Measurements from ENCODE around the gene TUFM. TPM values are rescaled to one million over a fixed set of nuclear protein-coding genes. Genes with fewer than 3 reads are reported as not detected.
"Not testable (repeated sequence)": the region's sequence is repeated elsewhere in the genome, so short reads cannot be mapped to it uniquely, and the experiment has no call there.

TUFM gene
- total RNA-seq, 1 donor from 2014 or later, result 74.0 TPM

- H3F3A ChIP-seq (ENCODE audit: low read depth), result no peaks in the 10 kb centered on the region
- H3K27ac ChIP-seq, result no peak overlapping the region
- H2AFZ ChIP-seq (replicated peaks), result no peak overlapping the region
- TF ChIP-seq EZH2 (IDR thresholded peaks at IDR 0.05) (no peak), EZH2phosphoT487 (IDR thresholded peaks at IDR 0.05) (no peak), CTCF (IDR thresholded peaks at IDR 0.05) (no peak)
- H3K4me3 ChIP-seq, result no peak overlapping the region
- no peak overlapping the region for H3K4me2 ChIP-seq
- H3K9me3 Mint-ChIP-seq, result no peaks in the 10 kb centered on the region
- no peak overlapping the region for H3K4me3 Mint-ChIP-seq
- H3K9ac ChIP-seq, result no peak overlapping the region
- H3K27me3 Mint-ChIP-seq (ENCODE audit: insufficient read depth, low read depth), result no peaks in the 10 kb centered on the region
- H3K9me3 ChIP-seq (ENCODE audit: low read depth), result no peaks in the 10 kb centered on the region
- H3K36me3 Mint-ChIP-seq, result peaks cover 2% of the 10 kb centered on the region
- no peak for DNase-seq (ENCODE audit: low spot score)
- H3K4me1 ChIP-seq, result no peaks in the 10 kb centered on the region
- no peaks in the 10 kb centered on the region for H3K36me3 ChIP-seq
- no peaks in the 10 kb centered on the region for H4K20me1 ChIP-seq (ENCODE audit: low read depth)
- H3K27ac Mint-ChIP-seq, result no peak overlapping the region
- H3K79me2 ChIP-seq (ENCODE audit: low read depth), result no peaks in the 10 kb centered on the region
- H3K27me3 ChIP-seq, result no peaks in the 10 kb centered on the region
- no peaks in the 10 kb centered on the region for H3K4me1 Mint-ChIP-seq
These were observed 46.1 kb upstream of the TUFM start for GRCh38 chr16:28891964-28892890.

- not testable (repeated sequence) for H4K20me1 ChIP-seq (ENCODE audit: low read depth); H3K36me3 ChIP-seq; H3K79me2 ChIP-seq (ENCODE audit: low read depth); H3K9me3 ChIP-seq (ENCODE audit: low read depth); H3K9me3 Mint-ChIP-seq; H2AFZ ChIP-seq (replicated peaks); H3K27me3 Mint-ChIP-seq (ENCODE audit: insufficient read depth, low read depth); DNase-seq (ENCODE audit: low spot score); H3K27me3 ChIP-seq; H3K4me1 ChIP-seq; H3K9ac ChIP-seq; H3K36me3 Mint-ChIP-seq; H3K27ac Mint-ChIP-seq; H3K4me2 ChIP-seq; H3F3A ChIP-seq (ENCODE audit: low read depth); H3K4me1 Mint-ChIP-seq; H3K27ac ChIP-seq; H3K4me3 Mint-ChIP-seq; H3K4me3 ChIP-seq
These were observed 44.2 kb upstream of the TUFM start for GRCh38 chr16:28890355-28890754.

- H3K27me3 ChIP-seq, result no peaks in the 10 kb centered on the region
- no peaks in the 10 kb centered on the region for H4K20me1 ChIP-seq (ENCODE audit: low read depth)
- H3K4me1 Mint-ChIP-seq, result peaks cover 22% of the 10 kb centered on the region
- TF ChIP-seq EZH2phosphoT487 (IDR thresholded peaks at IDR 0.05) (no peak), EZH2 (IDR thresholded peaks at IDR 0.05) (no peak), CTCF (IDR thresholded peaks at IDR 0.05) (no peak)
- no peak overlapping the region for H3K4me3 Mint-ChIP-seq
- no peak overlapping the region for H3K27ac ChIP-seq
- H3K36me3 Mint-ChIP-seq, result peaks cover under 1% of the 10 kb centered on the region
- no peak overlapping the region for H3K9ac ChIP-seq
- no peaks in the 10 kb centered on the region for H3K9me3 Mint-ChIP-seq
- no peak overlapping the region for H2AFZ ChIP-seq (replicated peaks)
- H3K9me3 ChIP-seq (ENCODE audit: low read depth), result no peaks in the 10 kb centered on the region
- no peak overlapping the region for H3K4me2 ChIP-seq
- no peaks in the 10 kb centered on the region for H3F3A ChIP-seq (ENCODE audit: low read depth)
- no peaks in the 10 kb centered on the region for H3K36me3 ChIP-seq
- peaks cover 7% of the 10 kb centered on the region for H3K27me3 Mint-ChIP-seq (ENCODE audit: insufficient read depth, low read depth)
- no peak for DNase-seq (ENCODE audit: low spot score)
- no peaks in the 10 kb centered on the region for H3K79me2 ChIP-seq (ENCODE audit: low read depth)
- H3K4me1 ChIP-seq, result no peaks in the 10 kb centered on the region
- H3K27ac Mint-ChIP-seq, result no peak overlapping the region
- H3K4me3 ChIP-seq, result no peak overlapping the region
These were observed 40.8 kb upstream of the TUFM start for GRCh38 chr16:28886945-28887344.

GRCh38 chr16:28884045-28884444 lies 37.9 kb upstream of the TUFM start:
- H3K36me3 ChIP-seq, result no peaks in the 10 kb centered on the region
- no peak overlapping the region for H3K27ac ChIP-seq
- no peaks in the 10 kb centered on the region for H3K9me3 ChIP-seq (ENCODE audit: low read depth)
- H3K4me2 ChIP-seq, result no peak overlapping the region
- no peaks in the 10 kb centered on the region for H4K20me1 ChIP-seq (ENCODE audit: low read depth)
- H3K4me1 ChIP-seq, result peaks cover 12% of the 10 kb centered on the region
- peaks cover 22% of the 10 kb centered on the region for H3F3A ChIP-seq (ENCODE audit: low read depth)
- no peak overlapping the region for H3K9ac ChIP-seq
- Mint-ChIP-seq H3K4me3 (no peak overlapping the region), H3K36me3 (no peaks in the 10 kb centered on the region), H3K27ac (peak overlapping the region; percentile 24), H3K27me3 (ENCODE audit: insufficient read depth, low read depth) (peaks cover 10% of the 10 kb centered on the region), H3K4me1 (peaks cover 34% of the 10 kb centered on the region), H3K9me3 (no peaks in the 10 kb centered on the region)
- no peak for DNase-seq (ENCODE audit: low spot score)
- peaks cover 5% of the 10 kb centered on the region for H3K27me3 ChIP-seq
- peaks cover 4% of the 10 kb centered on the region for H3K79me2 ChIP-seq (ENCODE audit: low read depth)
- TF ChIP-seq CTCF (IDR thresholded peaks at IDR 0.05) (no peak), EZH2 (IDR thresholded peaks at IDR 0.05) (no peak), EZH2phosphoT487 (IDR thresholded peaks at IDR 0.05) (no peak)
- H3K4me3 ChIP-seq, result no peak overlapping the region
- no peak overlapping the region for H2AFZ ChIP-seq (replicated peaks)
